HEK293 (cell line): ENCODE measurements around the gene TTC13.

Source experiments
- KLF16 ChIP-seq: fragments of 450-650 bp; formaldehyde crosslinking; IDR thresholded peaks from 2 replicates; pipeline ENCODE4 v1.5.1; 2017; ENCODE audit warnings: missing biosample characterization, missing genetic modification characterization
- KLF7 ChIP-seq: fragments of 450-650 bp; formaldehyde crosslinking; IDR thresholded peaks from 2 replicates; pipeline ENCODE4 v1.5.1; 2016; ENCODE audit warnings: missing biosample characterization, missing genetic modification characterization, borderline replicate concordance
- KLF9 ChIP-seq: fragments of 450-650 bp; formaldehyde crosslinking; IDR thresholded peaks from 2 replicates; pipeline ENCODE4 v1.5.1; 2016; ENCODE audit warnings: missing biosample characterization, missing genetic modification characterization, low read depth
- TRIM28 ChIP-seq: IDR thresholded peaks from 2 replicates; pipeline ENCODE4 v1.6.1; 2011; ENCODE audit warnings: low read length, control low read depth, borderline replicate concordance
- WT1 ChIP-seq: fragments of 450-650 bp; formaldehyde crosslinking; IDR thresholded peaks from 2 replicates; pipeline ENCODE4 v1.5.1; 2016; ENCODE audit warnings: missing biosample characterization, missing genetic modification characterization
- YY1 ChIP-seq: fragments of 450-650 bp; formaldehyde crosslinking; IDR thresholded peaks from 2 replicates; pipeline ENCODE4 v1.5.1; 2018; ENCODE audit warnings: missing biosample characterization, missing genetic modification characterization
- YY2 ChIP-seq: fragments of 450-650 bp; formaldehyde crosslinking; IDR thresholded peaks from 2 replicates; pipeline ENCODE4 v1.5.1; 2016; ENCODE audit warnings: missing biosample characterization, missing genetic modification characterization
- ZBTB1 ChIP-seq: fragments of 450-650 bp; formaldehyde crosslinking; IDR thresholded peaks from 2 replicates; pipeline ENCODE4 v1.5.1; 2016; ENCODE audit warnings: missing biosample characterization, missing genetic modification characterization
- ZFP3 ChIP-seq: fragments of 450-650 bp; formaldehyde crosslinking; IDR thresholded peaks from 2 replicates; pipeline ENCODE4 v1.5.1; 2016; ENCODE audit warnings: low read depth, missing biosample characterization, missing genetic modification characterization
- ZNF114 ChIP-seq: fragments of 450-650 bp; formaldehyde crosslinking; IDR thresholded peaks from 2 replicates; pipeline ENCODE4 v1.5.0; 2017; ENCODE audit warnings: missing biosample characterization, missing genetic modification characterization
- ZNF132 ChIP-seq: fragments of 450-650 bp; formaldehyde crosslinking; IDR thresholded peaks from 2 replicates; pipeline ENCODE4 v1.5.1; 2017; ENCODE audit warnings: missing biosample characterization, missing genetic modification characterization, borderline replicate concordance
- ZNF138 ChIP-seq: fragments of 450-650 bp; formaldehyde crosslinking; IDR thresholded peaks from 2 replicates; pipeline ENCODE4 v1.5.1; 2016; ENCODE audit warnings: missing biosample characterization, missing genetic modification characterization, borderline replicate concordance
- ZNF146 ChIP-seq: fragments of 450-650 bp; formaldehyde crosslinking; IDR thresholded peaks from 2 replicates; pipeline ENCODE4 v1.5.1; 2016; ENCODE audit warnings: missing biosample characterization, missing genetic modification characterization
- ZNF174 ChIP-seq: fragments of 450-650 bp; formaldehyde crosslinking; IDR thresholded peaks from 2 replicates; pipeline ENCODE4 v1.5.0; 2017; ENCODE audit warnings: missing biosample characterization, mild to moderate bottlenecking, missing genetic modification characterization
- ZNF223 ChIP-seq: fragments of 450-650 bp; formaldehyde crosslinking; IDR thresholded peaks from 2 replicates; pipeline ENCODE4 v1.5.1; 2016; ENCODE audit warnings: missing biosample characterization, missing genetic modification characterization
- ZNF239 ChIP-seq: fragments of 450-650 bp; formaldehyde crosslinking; IDR thresholded peaks from 2 replicates; pipeline ENCODE4 v1.5.1; 2016; ENCODE audit warnings: missing biosample characterization, missing genetic modification characterization
- ZNF324 ChIP-seq: fragments of 450-650 bp; formaldehyde crosslinking; IDR thresholded peaks from 2 replicates; pipeline ENCODE4 v1.5.1; 2016; ENCODE audit warnings: missing biosample characterization, missing genetic modification characterization
- ZNF341 ChIP-seq: fragments of 450-650 bp; formaldehyde crosslinking; IDR thresholded peaks from 2 replicates; pipeline ENCODE4; 2016; ENCODE audit warnings: low read depth, missing biosample characterization, missing genetic modification characterization
- ZNF423 ChIP-seq: fragments of 450-650 bp; formaldehyde crosslinking; IDR thresholded peaks from 2 replicates; pipeline ENCODE4 v1.5.1; 2016; ENCODE audit warnings: missing biosample characterization, missing genetic modification characterization
- ZNF571 ChIP-seq: fragments of 450-650 bp; formaldehyde crosslinking; IDR thresholded peaks from 2 replicates; pipeline ENCODE4 v1.5.0; 2017; ENCODE audit warnings: missing biosample characterization, missing genetic modification characterization
- ZNF658 ChIP-seq: fragments of 450-650 bp; formaldehyde crosslinking; IDR thresholded peaks from 2 replicates; pipeline ENCODE4; 2016; ENCODE audit warnings: missing biosample characterization, missing genetic modification characterization
- ZNF677 ChIP-seq: fragments of 450-650 bp; IDR thresholded peaks from 2 replicates; pipeline ENCODE4 v1.5.0; 2018; ENCODE audit warnings: missing biosample characterization, mild to moderate bottlenecking, missing genetic modification characterization, moderate library complexity
- ZNF707 ChIP-seq: fragments of 450-650 bp; formaldehyde crosslinking; IDR thresholded peaks from 2 replicates; pipeline ENCODE4 v1.5.1; 2016; ENCODE audit warnings: missing biosample characterization, missing genetic modification characterization
- ZSCAN16 ChIP-seq: fragments of 450-650 bp; formaldehyde crosslinking; IDR thresholded peaks from 2 replicates; pipeline ENCODE4 v1.5.1; 2016; ENCODE audit warnings: missing biosample characterization, missing genetic modification characterization
- TF ChIP-seq, protein P1 (sequence below): IDR thresholded peaks from 2 replicates; pipeline ENCODE4 v1.6.1; 2011; ENCODE audit warnings: mild to moderate bottlenecking, low read depth, low read length, borderline replicate concordance
- TF ChIP-seq, protein P2 (sequence below): fragments of 450-650 bp; IDR thresholded peaks from 2 replicates; pipeline ENCODE4 v1.5.1; 2018; ENCODE audit warnings: missing biosample characterization, mild to moderate bottlenecking, missing genetic modification characterization
- TF ChIP-seq, protein P3 (sequence below): fragments of 450-650 bp; formaldehyde crosslinking; IDR thresholded peaks from 2 replicates; pipeline ENCODE4 v1.5.1; 2017; ENCODE audit warnings: missing biosample characterization, missing genetic modification characterization
- TF ChIP-seq, protein P4 (sequence below): fragments of 450-650 bp; formaldehyde crosslinking; optimal IDR thresholded peaks from 2 replicates; pipeline ENCODE3; 2016; ENCODE audit warnings: missing biosample characterization, mild to moderate bottlenecking, missing genetic modification characterization
- TF ChIP-seq, protein P5 (sequence below): sonication (generic); formaldehyde crosslinking; IDR thresholded peaks from 2 replicates; pipeline ENCODE4 v1.8.1; 2022; ENCODE audit warnings: mild to moderate bottlenecking, moderate library complexity, missing genetic modification reagents
- TF ChIP-seq, protein P6 (sequence below): fragments of 450-650 bp; formaldehyde crosslinking; IDR thresholded peaks from 2 replicates; pipeline ENCODE4 v1.5.1; 2016; ENCODE audit warnings: missing biosample characterization, missing genetic modification characterization
- TF ChIP-seq, protein P7 (sequence below): fragments of 450-650 bp; formaldehyde crosslinking; IDR thresholded peaks from 2 replicates; pipeline ENCODE4 v1.5.1; 2016; ENCODE audit warnings: missing biosample characterization, missing genetic modification characterization

The TTC13 gene

DNA sequence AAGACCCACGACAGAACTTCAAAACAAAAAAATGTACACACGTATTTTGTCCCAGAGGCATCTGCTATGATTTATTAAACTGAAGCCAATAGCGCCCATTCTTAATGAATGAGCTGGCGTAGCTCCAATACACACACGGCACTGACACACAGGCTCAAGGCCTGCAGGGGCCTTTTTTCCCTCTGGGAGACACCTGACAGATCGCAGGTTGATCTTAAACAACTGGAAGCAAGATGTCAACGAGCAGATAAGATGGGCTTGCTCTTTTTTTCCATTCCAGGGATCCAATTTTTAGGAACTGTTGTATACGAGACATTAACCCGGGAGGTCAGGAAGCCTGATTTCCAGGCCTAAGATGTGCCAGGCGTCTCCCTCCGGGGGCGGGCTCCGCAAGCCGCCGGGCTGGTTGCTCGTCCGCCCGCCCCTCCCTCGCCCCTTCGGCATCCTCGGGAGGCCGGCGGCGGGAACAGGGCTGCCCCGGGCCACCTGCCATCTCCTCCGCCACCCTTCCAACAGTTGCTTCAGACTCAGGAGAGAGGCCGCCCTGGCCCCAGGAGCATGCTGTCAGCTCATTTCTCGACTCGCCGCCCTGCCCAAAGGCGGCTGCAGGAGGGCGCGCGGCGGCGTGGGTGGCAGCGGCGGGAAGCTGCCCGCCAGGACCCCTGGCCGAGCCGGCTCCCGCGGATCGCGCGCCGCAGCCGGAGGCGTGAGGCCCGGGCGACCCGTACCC, 735 bp downstream of the TTC13 start (continued):
- no peak for TF ChIP-seq ZNF114 (tag by site-specific recombination)
- no peak for TF ChIP-seq ZFP3 (tag by site-specific recombination)
- TF ChIP-seq ZNF707 (tag by site-specific recombination): no peak
- no peak for TF ChIP-seq TRIM28
- TF ChIP-seq KLF9 (tag by site-specific recombination): no peak; the same call in 1 of the 2 replicates
- TF ChIP-seq, protein P1, sequence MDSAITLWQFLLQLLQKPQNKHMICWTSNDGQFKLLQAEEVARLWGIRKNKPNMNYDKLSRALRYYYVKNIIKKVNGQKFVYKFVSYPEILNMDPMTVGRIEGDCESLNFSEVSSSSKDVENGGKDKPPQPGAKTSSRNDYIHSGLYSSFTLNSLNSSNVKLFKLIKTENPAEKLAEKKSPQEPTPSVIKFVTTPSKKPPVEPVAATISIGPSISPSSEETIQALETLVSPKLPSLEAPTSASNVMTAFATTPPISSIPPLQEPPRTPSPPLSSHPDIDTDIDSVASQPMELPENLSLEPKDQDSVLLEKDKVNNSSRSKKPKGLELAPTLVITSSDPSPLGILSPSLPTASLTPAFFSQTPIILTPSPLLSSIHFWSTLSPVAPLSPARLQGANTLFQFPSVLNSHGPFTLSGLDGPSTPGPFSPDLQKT: no peak
- TF ChIP-seq ZNF132 (tag by site-specific recombination): no peak
- TF ChIP-seq ZNF174: no peak
- TF ChIP-seq ZNF138 (tag by site-specific recombination): no peak
- TF ChIP-seq ZNF146 (tag by site-specific recombination): no peak
- no peak for TF ChIP-seq ZBTB1
- TF ChIP-seq, protein P2, sequence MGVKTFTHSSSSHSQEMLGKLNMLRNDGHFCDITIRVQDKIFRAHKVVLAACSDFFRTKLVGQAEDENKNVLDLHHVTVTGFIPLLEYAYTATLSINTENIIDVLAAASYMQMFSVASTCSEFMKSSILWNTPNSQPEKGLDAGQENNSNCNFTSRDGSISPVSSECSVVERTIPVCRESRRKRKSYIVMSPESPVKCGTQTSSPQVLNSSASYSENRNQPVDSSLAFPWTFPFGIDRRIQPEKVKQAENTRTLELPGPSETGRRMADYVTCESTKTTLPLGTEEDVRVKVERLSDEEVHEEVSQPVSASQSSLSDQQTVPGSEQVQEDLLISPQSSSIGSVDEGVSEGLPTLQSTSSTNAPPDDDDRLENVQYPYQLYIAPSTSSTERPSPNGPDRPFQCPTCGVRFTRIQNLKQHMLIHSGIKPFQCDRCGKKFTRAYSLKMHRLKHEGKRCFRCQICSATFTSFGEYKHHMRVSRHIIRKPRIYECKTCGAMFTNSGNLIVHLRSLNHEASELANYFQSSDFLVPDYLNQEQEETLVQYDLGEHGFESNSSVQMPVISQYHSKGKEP (tag by site-specific recombination): no peak
- no peak for TF ChIP-seq ZNF677
- TF ChIP-seq, protein P3, sequence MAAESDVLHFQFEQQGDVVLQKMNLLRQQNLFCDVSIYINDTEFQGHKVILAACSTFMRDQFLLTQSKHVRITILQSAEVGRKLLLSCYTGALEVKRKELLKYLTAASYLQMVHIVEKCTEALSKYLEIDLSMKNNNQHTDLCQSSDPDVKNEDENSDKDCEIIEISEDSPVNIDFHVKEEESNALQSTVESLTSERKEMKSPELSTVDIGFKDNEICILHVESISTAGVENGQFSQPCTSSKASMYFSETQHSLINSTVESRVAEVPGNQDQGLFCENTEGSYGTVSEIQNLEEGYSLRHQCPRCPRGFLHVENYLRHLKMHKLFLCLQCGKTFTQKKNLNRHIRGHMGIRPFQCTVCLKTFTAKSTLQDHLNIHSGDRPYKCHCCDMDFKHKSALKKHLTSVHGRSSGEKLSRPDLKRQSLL (tag by site-specific recombination): no peak
- TF ChIP-seq ZNF658 (tag by site-specific recombination): no peak
- TF ChIP-seq, protein P4, sequence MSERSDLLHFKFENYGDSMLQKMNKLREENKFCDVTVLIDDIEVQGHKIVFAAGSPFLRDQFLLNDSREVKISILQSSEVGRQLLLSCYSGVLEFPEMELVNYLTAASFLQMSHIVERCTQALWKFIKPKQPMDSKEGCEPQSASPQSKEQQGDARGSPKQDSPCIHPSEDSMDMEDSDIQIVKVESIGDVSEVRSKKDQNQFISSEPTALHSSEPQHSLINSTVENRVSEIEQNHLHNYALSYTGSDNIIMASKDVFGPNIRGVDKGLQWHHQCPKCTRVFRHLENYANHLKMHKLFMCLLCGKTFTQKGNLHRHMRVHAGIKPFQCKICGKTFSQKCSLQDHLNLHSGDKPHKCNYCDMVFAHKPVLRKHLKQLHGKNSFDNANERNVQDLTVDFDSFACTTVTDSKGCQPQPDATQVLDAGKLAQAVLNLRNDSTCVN (tag by site-specific recombination): peak; percentile 78
- TF ChIP-seq ZNF423 (tag by site-specific recombination): 0 out of 2 replicates have a peak, but pooled peaks have one; percentile 8
- peak; percentile 73 for TF ChIP-seq KLF16 (tag by site-specific recombination)
- TF ChIP-seq ZNF571 (tag by site-specific recombination): no peak
- no peak for TF ChIP-seq ZSCAN16 (tag by site-specific recombination)
- TF ChIP-seq ZNF341 (tag by site-specific recombination): peak; percentile 99
- no peak for TF ChIP-seq YY1 (tag by site-specific recombination)
- TF ChIP-seq ZNF223 (tag by site-specific recombination): no peak
- no peak for TF ChIP-seq KLF7 (tag by site-specific recombination)
- TF ChIP-seq, protein P5, sequence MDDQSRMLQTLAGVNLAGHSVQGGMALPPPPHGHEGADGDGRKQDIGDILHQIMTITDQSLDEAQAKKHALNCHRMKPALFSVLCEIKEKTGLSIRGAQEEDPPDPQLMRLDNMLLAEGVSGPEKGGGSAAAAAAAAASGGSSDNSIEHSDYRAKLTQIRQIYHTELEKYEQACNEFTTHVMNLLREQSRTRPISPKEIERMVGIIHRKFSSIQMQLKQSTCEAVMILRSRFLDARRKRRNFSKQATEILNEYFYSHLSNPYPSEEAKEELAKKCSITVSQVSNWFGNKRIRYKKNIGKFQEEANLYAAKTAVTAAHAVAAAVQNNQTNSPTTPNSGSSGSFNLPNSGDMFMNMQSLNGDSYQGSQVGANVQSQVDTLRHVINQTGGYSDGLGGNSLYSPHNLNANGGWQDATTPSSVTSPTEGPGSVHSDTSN (CRISPR knock-in tag): no peak
- TF ChIP-seq, protein P6, sequence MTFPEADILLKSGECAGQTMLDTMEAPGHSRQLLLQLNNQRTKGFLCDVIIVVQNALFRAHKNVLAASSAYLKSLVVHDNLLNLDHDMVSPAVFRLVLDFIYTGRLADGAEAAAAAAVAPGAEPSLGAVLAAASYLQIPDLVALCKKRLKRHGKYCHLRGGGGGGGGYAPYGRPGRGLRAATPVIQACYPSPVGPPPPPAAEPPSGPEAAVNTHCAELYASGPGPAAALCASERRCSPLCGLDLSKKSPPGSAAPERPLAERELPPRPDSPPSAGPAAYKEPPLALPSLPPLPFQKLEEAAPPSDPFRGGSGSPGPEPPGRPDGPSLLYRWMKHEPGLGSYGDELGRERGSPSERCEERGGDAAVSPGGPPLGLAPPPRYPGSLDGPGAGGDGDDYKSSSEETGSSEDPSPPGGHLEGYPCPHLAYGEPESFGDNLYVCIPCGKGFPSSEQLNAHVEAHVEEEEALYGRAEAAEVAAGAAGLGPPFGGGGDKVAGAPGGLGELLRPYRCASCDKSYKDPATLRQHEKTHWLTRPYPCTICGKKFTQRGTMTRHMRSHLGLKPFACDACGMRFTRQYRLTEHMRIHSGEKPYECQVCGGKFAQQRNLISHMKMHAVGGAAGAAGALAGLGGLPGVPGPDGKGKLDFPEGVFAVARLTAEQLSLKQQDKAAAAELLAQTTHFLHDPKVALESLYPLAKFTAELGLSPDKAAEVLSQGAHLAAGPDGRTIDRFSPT (tag by site-specific recombination): peak; percentile 81
- TF ChIP-seq, protein P7, sequence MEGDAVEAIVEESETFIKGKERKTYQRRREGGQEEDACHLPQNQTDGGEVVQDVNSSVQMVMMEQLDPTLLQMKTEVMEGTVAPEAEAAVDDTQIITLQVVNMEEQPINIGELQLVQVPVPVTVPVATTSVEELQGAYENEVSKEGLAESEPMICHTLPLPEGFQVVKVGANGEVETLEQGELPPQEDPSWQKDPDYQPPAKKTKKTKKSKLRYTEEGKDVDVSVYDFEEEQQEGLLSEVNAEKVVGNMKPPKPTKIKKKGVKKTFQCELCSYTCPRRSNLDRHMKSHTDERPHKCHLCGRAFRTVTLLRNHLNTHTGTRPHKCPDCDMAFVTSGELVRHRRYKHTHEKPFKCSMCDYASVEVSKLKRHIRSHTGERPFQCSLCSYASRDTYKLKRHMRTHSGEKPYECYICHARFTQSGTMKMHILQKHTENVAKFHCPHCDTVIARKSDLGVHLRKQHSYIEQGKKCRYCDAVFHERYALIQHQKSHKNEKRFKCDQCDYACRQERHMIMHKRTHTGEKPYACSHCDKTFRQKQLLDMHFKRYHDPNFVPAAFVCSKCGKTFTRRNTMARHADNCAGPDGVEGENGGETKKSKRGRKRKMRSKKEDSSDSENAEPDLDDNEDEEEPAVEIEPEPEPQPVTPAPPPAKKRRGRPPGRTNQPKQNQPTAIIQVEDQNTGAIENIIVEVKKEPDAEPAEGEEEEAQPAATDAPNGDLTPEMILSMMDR: peak; percentile 26; the same call in 1 of the 2 replicates
- TF ChIP-seq ZNF239 (tag by site-specific recombination): no peak
- TF ChIP-seq WT1 (tag by site-specific recombination): peak; percentile 57
- TF ChIP-seq YY2 (tag by site-specific recombination): no peak
- TF ChIP-seq ZNF324 (tag by site-specific recombination): 0 out of 2 replicates have a peak, but pooled peaks have one; percentile 13
